GM19452 (cell line): Measurements from ENCODE around the gene TBC1D2B.
A peak's percentile ranks its signal among the peaks of the same experiment; 100 is the strongest.

Source experiments
- ATAC-seq: cut with Tn5 transposase; IDR thresholded peaks from one replicate; pipeline ENCODE4 v1.9.1; 2021; ENCODE audit not compliant: unreplicated experiment

Gene TBC1D2B

DNA sequence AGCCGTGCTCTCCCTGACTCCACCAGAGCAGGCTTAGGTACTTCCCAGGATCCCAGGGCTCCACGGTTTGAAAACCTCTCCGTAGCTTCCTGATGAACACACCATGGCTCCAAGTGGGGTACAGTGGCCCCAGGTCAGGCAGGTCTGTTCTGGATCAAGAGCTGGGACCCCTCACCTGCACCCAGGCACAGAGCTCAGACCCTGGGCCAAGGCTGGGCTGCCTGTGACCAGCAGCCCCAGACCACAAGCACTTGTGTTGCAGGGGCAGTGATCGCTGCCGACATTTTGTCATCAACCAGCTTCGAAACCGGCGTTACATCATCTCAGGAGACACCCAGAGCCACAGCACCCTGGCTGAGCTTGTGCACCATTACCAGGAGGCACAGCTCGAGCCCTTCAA, 20.2 kb upstream of the TBC1D2B start:
- no peak for ATAC-seq

DNA sequence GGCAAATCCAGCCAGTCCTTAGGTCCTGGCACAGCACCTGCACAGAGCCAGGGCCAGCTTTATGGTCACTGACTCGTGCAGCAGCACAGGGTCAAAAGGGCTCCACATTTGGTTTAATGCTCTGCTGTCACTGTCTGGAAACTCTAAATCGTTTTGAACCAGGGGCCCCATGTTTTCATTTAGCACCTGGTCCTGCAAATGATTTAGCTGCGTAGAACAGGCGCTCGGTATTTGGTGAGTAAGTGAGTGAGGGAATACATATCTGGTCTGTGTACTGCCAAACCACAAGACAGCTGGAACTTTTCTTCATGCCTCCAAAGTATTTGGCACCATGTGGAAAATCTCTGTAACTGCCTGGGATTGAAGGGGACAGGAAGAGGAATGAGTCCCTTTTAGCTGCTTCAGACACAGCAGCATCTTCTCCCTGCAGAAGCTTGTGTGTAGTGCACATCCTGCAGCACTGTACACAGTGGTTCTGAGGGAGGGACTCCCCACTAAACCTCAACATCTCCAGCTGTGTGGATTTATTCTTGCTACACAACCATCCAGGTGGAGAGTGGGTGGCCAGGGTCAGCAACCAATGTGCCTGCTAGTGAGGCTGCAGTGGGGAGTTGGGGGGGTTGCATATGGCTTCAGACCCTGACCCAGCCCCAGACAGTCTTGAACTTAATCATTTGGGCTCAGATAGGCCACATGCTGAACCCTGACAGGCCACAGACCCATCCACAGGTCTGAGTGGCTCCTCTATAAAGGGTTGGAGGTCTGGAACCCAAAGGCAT, 15.9 kb upstream of the TBC1D2B start:
- no peak for ATAC-seq

GRCh38 chr15:78092261-78093041, 14.9 kb upstream of the TBC1D2B start, which contains the start of gene SH2D7:
Gene SH2D7, plus strand, starts transcription at chr15:78092561. Its CDS starts 24 bp downstream, at chr15:78092585.
- ATAC-seq: no peak

DNA sequence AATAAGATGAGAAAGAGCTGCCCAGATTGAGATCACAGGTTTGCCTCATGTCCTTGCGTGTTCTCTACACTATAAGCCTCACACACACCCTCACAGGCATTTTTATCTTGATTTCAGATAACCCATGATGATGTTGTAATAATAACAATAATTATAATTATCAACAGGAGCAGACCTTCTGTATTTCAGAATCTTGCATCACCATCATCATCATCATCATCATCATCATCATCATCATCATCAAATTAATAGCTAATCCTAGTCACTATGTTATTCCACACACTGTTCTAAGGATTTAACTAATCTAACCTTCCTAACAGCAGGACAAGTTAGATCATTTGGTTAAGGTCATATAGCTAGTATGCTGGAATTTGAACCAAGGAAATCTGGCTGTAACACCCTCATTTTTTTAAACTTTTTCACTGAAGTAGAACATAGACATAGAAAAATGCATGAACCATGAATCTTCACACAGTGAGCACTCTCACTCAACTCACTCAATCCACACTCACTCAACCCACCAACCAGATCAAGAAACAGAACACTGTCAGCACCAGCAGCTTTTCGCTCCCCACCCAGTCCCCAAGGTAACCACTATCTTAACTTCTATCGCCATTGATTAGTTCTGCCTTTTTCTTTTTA, 13.0 kb upstream of the TBC1D2B start:
- no peak for ATAC-seq

DNA sequence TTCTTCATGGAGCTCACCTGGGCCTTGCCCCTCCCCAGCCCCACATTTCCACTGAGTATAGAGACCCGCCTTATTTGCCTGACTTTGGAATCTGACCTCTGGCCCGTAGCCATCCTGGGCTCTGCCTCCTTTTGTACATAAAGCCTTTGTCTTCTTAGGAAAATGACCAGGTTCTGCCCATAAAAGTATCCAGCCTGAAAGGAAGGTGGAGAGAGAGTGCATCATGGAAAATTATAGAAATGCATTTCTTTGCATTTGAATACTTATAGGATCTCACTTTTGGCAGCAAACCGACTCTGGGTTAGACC, 11.2 kb upstream of the TBC1D2B start:
- ATAC-seq: no peak

- peak; percentile 69 for ATAC-seq
Observed at GRCh38 chr15:78087951-78088772, 10.7 kb upstream of the TBC1D2B start.

- ATAC-seq: no peak
Observed at GRCh38 chr15:78085928-78086327, 8.4 kb upstream of the TBC1D2B start.

DNA sequence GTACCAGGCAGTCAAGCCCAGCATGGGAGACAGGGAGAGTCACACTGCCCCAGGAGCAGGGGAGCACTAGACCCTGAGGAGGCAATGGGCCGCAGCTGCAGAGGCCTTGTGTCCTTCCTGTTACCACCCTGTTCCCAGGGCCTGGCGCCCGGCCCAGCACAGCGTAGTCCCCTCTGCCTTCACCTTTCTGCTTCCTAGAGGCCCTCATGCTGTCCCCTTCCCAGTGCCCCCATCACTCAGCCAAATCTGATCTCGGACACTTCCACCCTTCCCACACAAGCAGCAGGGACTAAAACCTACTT, 6.9 kb upstream of the TBC1D2B start:
- ATAC-seq: no peak

GRCh38 chr15:78083687-78084448, 6.4 kb upstream of the TBC1D2B start:
- no peak for ATAC-seq

DNA sequence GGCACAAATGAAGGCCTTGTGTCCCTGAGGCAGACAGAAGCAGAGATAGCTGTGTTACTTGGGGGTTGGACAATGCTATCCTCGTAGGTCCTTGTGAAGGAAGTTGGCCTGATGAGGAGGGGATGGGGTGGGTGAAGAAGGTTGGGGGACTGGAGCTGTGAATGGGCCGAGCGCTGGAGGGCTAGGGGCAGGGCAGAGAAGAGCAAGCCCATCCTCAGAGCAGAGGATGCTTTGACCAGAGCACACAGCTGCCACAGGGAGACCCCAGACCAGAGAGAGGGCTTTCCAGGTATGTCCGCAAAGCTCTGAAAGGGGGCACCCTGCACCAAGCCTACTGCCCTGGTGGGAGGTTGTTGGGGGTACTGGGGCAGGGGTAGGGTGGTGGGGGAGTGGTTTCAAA, 5.7 kb upstream of the TBC1D2B start:
- ATAC-seq: no peak

GRCh38 chr15:78082743-78083110, 5.2 kb upstream of the TBC1D2B start:
- no peak for ATAC-seq

GRCh38 chr15:78082106-78082742, 4.7 kb upstream of the TBC1D2B start:
- no peak for ATAC-seq

DNA sequence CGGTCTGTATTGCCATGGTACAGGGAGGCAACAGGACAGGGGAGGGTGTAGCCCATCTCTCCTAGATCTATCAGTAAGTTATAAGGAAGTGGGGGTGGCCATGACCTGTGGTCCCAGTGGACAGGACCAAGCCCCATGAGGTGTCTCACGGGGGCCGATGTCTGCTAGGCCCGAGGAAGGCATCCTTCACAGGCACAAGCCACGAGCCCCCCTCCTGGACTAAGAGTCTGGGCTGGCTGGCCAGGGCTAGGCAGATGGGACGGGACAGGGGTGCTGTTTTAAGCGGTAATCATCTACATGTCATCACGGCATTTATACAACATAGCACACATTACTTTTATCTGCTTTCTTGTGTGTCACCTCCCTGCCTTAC, 2.6 kb upstream of the TBC1D2B start:
- no peak for ATAC-seq

DNA sequence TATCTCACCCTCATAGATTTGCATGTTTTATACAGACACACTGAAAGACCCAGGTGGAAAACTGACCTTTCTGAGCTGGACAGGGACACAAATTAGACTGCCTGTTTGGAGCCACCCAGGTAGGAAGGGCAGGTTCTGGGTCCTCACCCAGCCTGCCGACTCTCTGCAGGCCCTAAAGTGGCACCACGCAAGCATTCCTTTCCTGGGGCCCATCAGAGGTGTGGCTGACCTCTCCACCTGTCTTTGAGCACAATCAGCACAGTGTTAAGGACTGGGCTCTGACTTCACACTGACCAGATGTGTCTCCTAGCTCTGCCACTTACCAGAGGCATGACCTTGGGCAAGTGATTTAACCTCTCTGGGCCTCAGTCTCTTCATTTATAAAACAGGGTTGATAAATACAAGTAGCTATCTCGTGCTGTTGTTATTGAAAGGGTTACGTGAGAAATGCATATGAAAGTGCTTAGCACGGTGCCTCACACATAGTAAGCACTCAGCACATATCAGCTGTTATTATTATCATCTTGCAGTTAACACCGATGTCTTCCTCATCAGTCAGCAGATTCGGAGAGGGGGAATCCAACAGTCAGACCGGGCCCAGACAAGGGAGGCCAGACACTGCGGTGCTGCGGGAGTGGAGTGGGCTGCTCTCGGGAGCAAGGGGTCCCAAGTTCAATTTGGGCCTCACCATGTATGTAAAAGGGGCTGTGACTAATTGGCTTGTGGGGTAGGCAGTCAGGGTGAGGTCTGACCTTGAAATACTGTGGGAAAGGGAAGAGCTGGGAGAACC, 2.0 kb upstream of the TBC1D2B start:
- no peak for ATAC-seq

DNA sequence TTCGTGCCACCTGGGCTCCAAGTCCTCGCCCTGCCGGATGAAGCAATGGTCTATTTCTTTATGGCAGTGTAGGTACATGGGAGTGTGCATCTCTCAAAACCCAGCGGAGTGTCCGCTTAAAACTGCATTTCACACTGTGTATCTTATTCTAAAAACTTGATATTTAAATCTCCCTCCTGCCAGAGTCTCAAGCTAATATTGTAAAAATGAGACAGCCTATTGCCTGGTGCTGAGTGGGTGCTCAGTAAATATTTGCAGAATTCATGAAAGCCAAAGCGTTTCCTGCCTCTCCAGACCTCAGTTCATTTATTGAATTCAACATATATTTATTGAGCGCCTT, 330 bp upstream of the TBC1D2B start:
- ATAC-seq: no peak

- ATAC-seq: no peak
Observed at GRCh38 chr15:78076231-78077052, 1.1 kb downstream of the TBC1D2B start.

GRCh38 chr15:78075490-78076230, 1.9 kb downstream of the TBC1D2B start:
- no peak for ATAC-seq
